ES-I3 (cell line): Measurements from ENCODE around the gene RASA1.
"Not testable (repeated sequence)": the region's sequence is repeated elsewhere in the genome, so short reads cannot be mapped to it uniquely, and the experiment has no call there.

ENCODE experiments used
- H3K36me3 ChIP-seq: 2 replicates; pipeline ENCODE4 v1.6.1; 2013; ENCODE audit warnings: mild to moderate bottlenecking, low read length, control low read depth, moderate library complexity; ENCODE audit not compliant: insufficient read depth
- H3K4me1 ChIP-seq: 2 replicates; pipeline ENCODE4 v1.6.1; 2013; ENCODE audit warnings: mild to moderate bottlenecking, control low read depth, low read length; ENCODE audit not compliant: insufficient read depth
- H3K9ac ChIP-seq: 2 replicates; pipeline ENCODE4 v1.6.1; 2013; ENCODE audit warnings: low read depth, mild to moderate bottlenecking, low read length, moderate library complexity
- H3K9me3 ChIP-seq: 2 replicates; pipeline ENCODE4 v1.6.1; 2013; ENCODE audit warnings: mild to moderate bottlenecking, low read length, moderate library complexity; ENCODE audit not compliant: control insufficient read depth, insufficient read depth

RASA1 gene

GRCh38 chr5:87306090-87306489, 38.4 kb downstream of the RASA1 start:
- H3K9me3 ChIP-seq, H3K4me1 ChIP-seq, H3K9ac ChIP-seq: not testable (repeated sequence)

GRCh38 chr5:87307796-87308423, 40.2 kb downstream of the RASA1 start:
- Histone ChIP-seq H3K4me1 (peaks cover 10% of the 10 kb centered on the region; the same call in 1 of the 2 replicates), H3K36me3 (no peaks in the 10 kb centered on the region), H3K9me3 (no peaks in the 10 kb centered on the region), H3K9ac (no peak overlapping the region)

More at GRCh38 chr5:87306090-87306489, 38.4 kb downstream of the RASA1 start:
- H3K36me3 ChIP-seq = not testable (repeated sequence)

GRCh38 chr5:87311405-87312279, 44.0 kb downstream of the RASA1 start:
- no peaks in the 10 kb centered on the region for H3K9me3 ChIP-seq
- H3K9ac ChIP-seq = no peak overlapping the region
- peaks cover 11% of the 10 kb centered on the region; the same call in 1 of the 2 replicates for H3K4me1 ChIP-seq
- no peaks in the 10 kb centered on the region for H3K36me3 ChIP-seq

- Histone ChIP-seq H3K36me3 (no peaks in the 10 kb centered on the region), H3K9ac (no peak overlapping the region), H3K9me3 (no peaks in the 10 kb centered on the region; the same call in 1 of the 2 replicates), H3K4me1 (peaks cover 8% of the 10 kb centered on the region; the same call in 1 of the 2 replicates)
Measured at GRCh38 chr5:87313216-87313615, 45.5 kb downstream of the RASA1 start.

- Histone ChIP-seq H3K9me3 (peaks cover 6% of the 10 kb centered on the region), H3K9ac (no peak overlapping the region), H3K4me1 (no peaks in the 10 kb centered on the region), H3K36me3 (no peaks in the 10 kb centered on the region; the same call in 1 of the 2 replicates)
Measured at GRCh38 chr5:87319469-87319868, 51.8 kb downstream of the RASA1 start.

GRCh38 chr5:87321605-87322004, 53.9 kb downstream of the RASA1 start:
- no peaks in the 10 kb centered on the region for H3K4me1 ChIP-seq
- no peaks in the 10 kb centered on the region; the same call in 1 of the 2 replicates for H3K36me3 ChIP-seq
- peaks cover 6% of the 10 kb centered on the region for H3K9me3 ChIP-seq
- H3K9ac ChIP-seq = no peak overlapping the region

GRCh38 chr5:87322381-87322780, 54.7 kb downstream of the RASA1 start:
- Histone ChIP-seq H3K9me3 (peaks cover 6% of the 10 kb centered on the region), H3K9ac (no peak overlapping the region), H3K36me3 (no peaks in the 10 kb centered on the region; the same call in 1 of the 2 replicates), H3K4me1 (no peaks in the 10 kb centered on the region)

- no peaks in the 10 kb centered on the region for H3K36me3 ChIP-seq
- no peak overlapping the region for H3K9ac ChIP-seq
- H3K4me1 ChIP-seq = no peaks in the 10 kb centered on the region
- H3K9me3 ChIP-seq = no peaks in the 10 kb centered on the region
Measured at GRCh38 chr5:87327998-87328397, 60.3 kb downstream of the RASA1 start.

GRCh38 chr5:87329114-87329513, 61.4 kb downstream of the RASA1 start:
- no peaks in the 10 kb centered on the region for H3K9me3 ChIP-seq
- no peaks in the 10 kb centered on the region for H3K4me1 ChIP-seq
- no peak overlapping the region for H3K9ac ChIP-seq
- H3K36me3 ChIP-seq = no peaks in the 10 kb centered on the region

GRCh38 chr5:87339986-87340385, 72.3 kb downstream of the RASA1 start:
- Histone ChIP-seq H3K36me3 (peaks cover 3% of the 10 kb centered on the region; the same call in 1 of the 2 replicates), H3K4me1 (no peaks in the 10 kb centered on the region), H3K9me3 (no peaks in the 10 kb centered on the region), H3K9ac (no peak overlapping the region)

GRCh38 chr5:87340716-87341115, 73.0 kb downstream of the RASA1 start:
- H3K36me3 ChIP-seq = peaks cover 3% of the 10 kb centered on the region; the same call in 1 of the 2 replicates
- no peaks in the 10 kb centered on the region for H3K9me3 ChIP-seq
- no peak overlapping the region for H3K9ac ChIP-seq
- H3K4me1 ChIP-seq = no peaks in the 10 kb centered on the region

- H3K9ac ChIP-seq = no peak overlapping the region
- no peaks in the 10 kb centered on the region for H3K9me3 ChIP-seq
- peaks cover 3% of the 10 kb centered on the region for H3K36me3 ChIP-seq
- no peaks in the 10 kb centered on the region for H3K4me1 ChIP-seq
Measured at GRCh38 chr5:87347272-87347671, 79.6 kb downstream of the RASA1 start.

GRCh38 chr5:87347841-87348240, 80.2 kb downstream of the RASA1 start:
- peaks cover 3% of the 10 kb centered on the region for H3K36me3 ChIP-seq
- H3K9ac ChIP-seq = no peak overlapping the region
- no peaks in the 10 kb centered on the region for H3K9me3 ChIP-seq
- no peaks in the 10 kb centered on the region for H3K4me1 ChIP-seq

- H3K4me1 ChIP-seq = peaks cover 4% of the 10 kb centered on the region; the same call in 1 of the 2 replicates
- no peaks in the 10 kb centered on the region for H3K9me3 ChIP-seq
- peaks cover 6% of the 10 kb centered on the region; the same call in 1 of the 2 replicates for H3K36me3 ChIP-seq
- H3K9ac ChIP-seq = no peak overlapping the region
Measured at GRCh38 chr5:87354496-87354895, 86.8 kb downstream of the RASA1 start.

GRCh38 chr5:87359106-87359505, 91.4 kb downstream of the RASA1 start:
- H3K36me3 ChIP-seq = peaks cover 6% of the 10 kb centered on the region; the same call in 1 of the 2 replicates
- H3K4me1 ChIP-seq = peaks cover 4% of the 10 kb centered on the region; the same call in 1 of the 2 replicates
- no peak overlapping the region for H3K9ac ChIP-seq
- H3K9me3 ChIP-seq = no peaks in the 10 kb centered on the region
